H1 (cell line): ENCODE data around the gene TNFAIP8. TPM values are rescaled to one million over a fixed set of nuclear protein-coding genes. Genes with fewer than 3 reads are reported as not detected.

Experiments used
- CHD2 ChIP-seq: IDR thresholded peaks from 2 replicates; pipeline ENCODE4 v1.6.1; 2012; ENCODE audit warnings: low read length, improper control_type of control experiment
- TAF7 ChIP-seq: optimal IDR thresholded peaks from 2 replicates; pipeline ENCODE3; 2011; ENCODE audit warnings: low read depth, mild to moderate bottlenecking, inconsistent platforms, low read length, moderate library complexity, borderline replicate concordance
- polyA plus RNA-seq, 7 experiments: library from polyadenylated mRNA; depleted of rRNA in 3 of 7; stranded (reverse) in 5 of 7; unstranded in 2 of 7; fragments of >200 nt in 5 of 7; fragments of 200-250 nt in 2 of 7; gene quantifications; 1 replicate in 5 of 7; 2 replicates in 1 of 7; 4 replicates in 1 of 7; pipeline versions ENCODE4 v1.2.1 to v1.2.3, GENCODE V29; 2011 to 2013; ENCODE audit warnings: missing spikeins in 2 of 7, mixed read lengths in 2 of 7
- total RNA-seq: library from RNA; stranded (reverse); fragmentation: NEBNext Ultra II Directional; extraction: Animal tissue kit (Norgen Biotek cat#: 25700); gene quantifications from 2 replicates; pipeline ENCODE4 v1.2.1, GENCODE V29; 2021
- TF ChIP-seq, protein P1 (sequence below): IDR thresholded peaks from 2 replicates; pipeline ENCODE4 v1.6.1; 2012; ENCODE audit warnings: inconsistent platforms
- TF ChIP-seq, protein P2 (sequence below), 3 experiments: IDR thresholded peaks; 1 replicate in 2 of 3; 2 replicates in 1 of 3; pipeline versions ENCODE4 v1.5.1 to v1.6.1; 2011; ENCODE audit warnings: low read length in 3 of 3, mild to moderate bottlenecking in 3 of 3, inconsistent platforms in 2 of 3, low read depth in 1 of 3, moderate library complexity in 1 of 3; ENCODE audit not compliant: insufficient read depth in 1 of 3; ENCODE audit errors: control extremely low read depth in 1 of 3

The TNFAIP8 gene
- total and polyA plus RNA-seq, 2 of the 8 experiments (the other 6 are each of a cell fraction or from before 2014, with no cell fraction given), result 12.4 to 19.3 TPM

- TF ChIP-seq CHD2 (no peak), TAF7 (no peak)
- TF ChIP-seq, protein P1, sequence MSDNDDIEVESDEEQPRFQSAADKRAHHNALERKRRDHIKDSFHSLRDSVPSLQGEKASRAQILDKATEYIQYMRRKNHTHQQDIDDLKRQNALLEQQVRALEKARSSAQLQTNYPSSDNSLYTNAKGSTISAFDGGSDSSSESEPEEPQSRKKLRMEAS, result no peak
- TF ChIP-seq, protein P2, sequence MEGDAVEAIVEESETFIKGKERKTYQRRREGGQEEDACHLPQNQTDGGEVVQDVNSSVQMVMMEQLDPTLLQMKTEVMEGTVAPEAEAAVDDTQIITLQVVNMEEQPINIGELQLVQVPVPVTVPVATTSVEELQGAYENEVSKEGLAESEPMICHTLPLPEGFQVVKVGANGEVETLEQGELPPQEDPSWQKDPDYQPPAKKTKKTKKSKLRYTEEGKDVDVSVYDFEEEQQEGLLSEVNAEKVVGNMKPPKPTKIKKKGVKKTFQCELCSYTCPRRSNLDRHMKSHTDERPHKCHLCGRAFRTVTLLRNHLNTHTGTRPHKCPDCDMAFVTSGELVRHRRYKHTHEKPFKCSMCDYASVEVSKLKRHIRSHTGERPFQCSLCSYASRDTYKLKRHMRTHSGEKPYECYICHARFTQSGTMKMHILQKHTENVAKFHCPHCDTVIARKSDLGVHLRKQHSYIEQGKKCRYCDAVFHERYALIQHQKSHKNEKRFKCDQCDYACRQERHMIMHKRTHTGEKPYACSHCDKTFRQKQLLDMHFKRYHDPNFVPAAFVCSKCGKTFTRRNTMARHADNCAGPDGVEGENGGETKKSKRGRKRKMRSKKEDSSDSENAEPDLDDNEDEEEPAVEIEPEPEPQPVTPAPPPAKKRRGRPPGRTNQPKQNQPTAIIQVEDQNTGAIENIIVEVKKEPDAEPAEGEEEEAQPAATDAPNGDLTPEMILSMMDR (IDR thresholded peaks at IDR 0.05; ENCODE audit: control extremely low read depth in 1 of 3, insufficient read depth in 1 of 3, low read depth in 1 of 3, low read length in 3 of 3), result no peak
Measured at GRCh38 chr5:119312403-119312802, 43.4 kb upstream of the TNFAIP8 start (continued).
